ENCODE results near the gene TBX18.

The TBX18 gene

GRCh38 chr6:84764332-84765049, at the start of gene TBX18:
TBX18 (minus strand) TSS chr6:84764598; CDS start chr6:84764181, 417 bp downstream.
- peak in 4 of 56 donors; percentile 9 to 51 (median 20) for DNase-seq

GRCh38 chr6:84811351-84811750, 47.0 kb upstream of the TBX18 start:
- no peak for DNase-seq

- DNase-seq: no peak
Measured at GRCh38 chr6:84809455-84809854, 45.1 kb upstream of the TBX18 start.

GRCh38 chr6:84808491-84809061, 44.2 kb upstream of the TBX18 start:
- no peak for DNase-seq

- DNase-seq: no peak
Measured at GRCh38 chr6:84805145-84805544, 40.7 kb upstream of the TBX18 start.

- no peak for DNase-seq
Measured at GRCh38 chr6:84804720-84805119, 40.3 kb upstream of the TBX18 start.

GRCh38 chr6:84801250-84801649, 36.9 kb upstream of the TBX18 start:
- no peak for DNase-seq

- DNase-seq: no peak
Measured at GRCh38 chr6:84798257-84798656, 33.9 kb upstream of the TBX18 start.

- DNase-seq: no peak
Measured at GRCh38 chr6:84796343-84796742, 31.9 kb upstream of the TBX18 start.

GRCh38 chr6:84791927-84792326, 27.5 kb upstream of the TBX18 start:
- DNase-seq: no peak

GRCh38 chr6:84791233-84791632, 26.8 kb upstream of the TBX18 start:
- no peak for DNase-seq

GRCh38 chr6:84789170-84789569, 24.8 kb upstream of the TBX18 start:
- no peak for DNase-seq

- no peak for DNase-seq
Measured at GRCh38 chr6:84788689-84789088, 24.3 kb upstream of the TBX18 start.

GRCh38 chr6:84785671-84786070, 21.3 kb upstream of the TBX18 start:
- no peak for DNase-seq

GRCh38 chr6:84779917-84780316, 15.5 kb upstream of the TBX18 start:
- DNase-seq: no peak

- no peak for DNase-seq
Measured at GRCh38 chr6:84779380-84779779, 15.0 kb upstream of the TBX18 start.

GRCh38 chr6:84777888-84778287, 13.5 kb upstream of the TBX18 start:
- no peak for DNase-seq

- DNase-seq: no peak
Measured at GRCh38 chr6:84776392-84776791, 12.0 kb upstream of the TBX18 start.

GRCh38 chr6:84775751-84776150, 11.4 kb upstream of the TBX18 start:
- DNase-seq: no peak

GRCh38 chr6:84774985-84775284, 10.5 kb upstream of the TBX18 start:
- no peak for DNase-seq

- peak in 3 of 56 donors; percentile 7 to 35 (median 12) for DNase-seq
Measured at GRCh38 chr6:84774157-84774984, 10.0 kb upstream of the TBX18 start.

GRCh38 chr6:84773431-84774156, 9.2 kb upstream of the TBX18 start:
- DNase-seq: no peak

Measured in amygdala (tissue), 56 donors.